Activated naive CD8-positive, alpha-beta T cell treated with anti-CD3 and anti-CD28 coated beads, Interleukin-2, amount 50 U/mL, for 16 hours (primary cell): ENCODE data around the gene PRDM15.
"Not testable (repeated sequence)": the region's sequence is repeated elsewhere in the genome, so short reads cannot be mapped to it uniquely, and the experiment has no call there.

Experiments used
- DNase-seq: peaks from one replicate; pipeline ENCODE4 v3.0.0-alpha.2; 2020; ENCODE audit warnings: low read depth, low spot score

The PRDM15 gene

DNA sequence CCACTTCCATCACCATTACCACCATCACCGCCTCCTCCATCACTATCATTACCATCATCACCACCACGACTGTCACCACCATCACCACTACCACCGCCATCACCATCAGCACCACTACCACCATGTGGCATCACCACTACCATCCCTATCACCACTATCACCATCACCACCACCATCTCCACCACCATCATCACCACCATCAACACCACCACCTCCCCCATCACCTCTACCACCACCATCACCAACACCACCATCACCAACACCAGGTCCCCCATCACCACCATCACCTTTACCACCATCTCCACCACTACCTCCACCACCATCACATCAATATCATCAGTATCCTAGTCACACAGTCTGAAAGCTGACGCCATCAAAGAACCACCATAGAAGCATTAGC is 72.4 kb downstream of the PRDM15 start:
- no peak for DNase-seq

GRCh38 chr21:41805643-41806042 is 73.5 kb downstream of the PRDM15 start:
- no peak for DNase-seq

DNA sequence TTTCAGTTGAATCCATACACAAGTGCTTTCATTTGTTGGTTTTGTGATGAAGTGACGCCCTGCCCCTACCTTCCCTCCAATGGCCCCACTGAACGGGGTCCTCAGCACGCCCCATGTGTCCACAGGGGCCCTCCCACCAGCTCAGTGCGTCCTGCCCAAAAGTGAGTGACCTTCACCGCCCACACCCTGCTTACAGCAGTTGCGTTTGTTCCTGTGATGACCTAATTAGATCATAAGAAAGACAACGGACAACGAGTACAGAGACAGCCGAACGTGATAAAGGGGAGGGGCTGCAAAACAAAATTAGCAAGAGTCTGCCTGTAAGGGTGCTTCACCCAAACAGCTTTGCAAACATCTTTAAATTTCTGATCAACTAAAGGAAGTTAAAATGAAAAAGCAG is 74.1 kb downstream of the PRDM15 start:
- DNase-seq = no peak

DNA sequence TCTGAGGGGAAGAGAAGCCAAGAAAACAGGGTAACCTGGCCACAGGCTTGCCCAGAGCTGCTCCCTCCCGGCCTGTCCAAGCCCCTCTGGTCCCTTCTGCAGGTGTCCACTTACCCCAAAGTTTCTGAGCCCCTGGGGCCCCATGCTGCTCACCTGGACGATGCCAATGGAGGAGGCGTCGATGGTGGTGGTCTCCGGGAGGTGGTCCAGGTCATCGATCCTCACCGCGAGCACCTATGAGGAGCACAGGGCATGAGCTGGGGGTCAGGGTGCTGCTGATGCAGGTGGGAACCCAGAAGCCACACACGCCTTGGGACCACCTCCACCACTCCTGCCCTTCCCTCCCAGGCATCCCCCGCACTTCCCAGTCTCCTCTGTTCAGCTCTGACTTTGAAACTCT is 74.8 kb downstream of the PRDM15 start:
- DNase-seq = no peak

GRCh38 chr21:41803316-41803715 is 75.8 kb downstream of the PRDM15 start:
- no peak for DNase-seq

DNA sequence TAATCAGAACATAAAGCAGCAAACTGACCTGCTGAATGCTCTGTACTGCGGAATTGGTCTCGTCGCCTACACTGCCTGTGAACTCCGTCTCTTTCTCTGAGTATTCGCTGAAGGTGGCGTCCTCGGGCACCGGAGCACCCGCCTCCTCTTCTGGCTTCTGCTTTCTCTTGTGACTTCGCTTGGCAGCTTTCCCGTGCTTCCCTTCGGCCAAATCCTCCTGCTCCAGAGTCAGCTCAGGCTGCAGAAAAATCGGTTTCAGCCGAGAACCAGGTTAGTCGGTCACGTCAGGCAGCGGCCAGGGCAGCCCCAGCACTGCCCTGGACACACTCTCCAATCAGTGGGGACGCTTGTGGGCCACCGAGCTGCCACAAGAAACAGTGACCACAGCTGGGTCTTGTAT is 76.5 kb downstream of the PRDM15 start:
- DNase-seq = no peak

DNA sequence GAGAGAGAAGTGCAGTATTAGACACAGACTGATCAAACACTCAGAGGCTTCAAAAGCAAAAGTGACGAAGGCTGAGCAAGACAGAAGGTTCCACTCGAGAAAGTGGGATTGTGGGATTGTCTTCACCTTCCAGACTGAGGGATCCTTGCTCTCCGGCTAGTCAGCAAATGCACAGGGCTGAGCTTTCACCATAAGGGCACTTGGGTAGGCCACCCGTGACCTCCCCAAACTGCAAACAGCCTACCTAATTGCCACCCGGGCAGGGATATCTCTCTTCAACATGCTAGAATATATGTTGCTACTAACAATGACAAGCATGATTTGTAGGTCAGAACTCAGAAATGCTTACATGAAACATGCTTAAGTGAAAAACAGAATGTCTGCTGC is 77.0 kb downstream of the PRDM15 start:
- DNase-seq = no peak

DNA sequence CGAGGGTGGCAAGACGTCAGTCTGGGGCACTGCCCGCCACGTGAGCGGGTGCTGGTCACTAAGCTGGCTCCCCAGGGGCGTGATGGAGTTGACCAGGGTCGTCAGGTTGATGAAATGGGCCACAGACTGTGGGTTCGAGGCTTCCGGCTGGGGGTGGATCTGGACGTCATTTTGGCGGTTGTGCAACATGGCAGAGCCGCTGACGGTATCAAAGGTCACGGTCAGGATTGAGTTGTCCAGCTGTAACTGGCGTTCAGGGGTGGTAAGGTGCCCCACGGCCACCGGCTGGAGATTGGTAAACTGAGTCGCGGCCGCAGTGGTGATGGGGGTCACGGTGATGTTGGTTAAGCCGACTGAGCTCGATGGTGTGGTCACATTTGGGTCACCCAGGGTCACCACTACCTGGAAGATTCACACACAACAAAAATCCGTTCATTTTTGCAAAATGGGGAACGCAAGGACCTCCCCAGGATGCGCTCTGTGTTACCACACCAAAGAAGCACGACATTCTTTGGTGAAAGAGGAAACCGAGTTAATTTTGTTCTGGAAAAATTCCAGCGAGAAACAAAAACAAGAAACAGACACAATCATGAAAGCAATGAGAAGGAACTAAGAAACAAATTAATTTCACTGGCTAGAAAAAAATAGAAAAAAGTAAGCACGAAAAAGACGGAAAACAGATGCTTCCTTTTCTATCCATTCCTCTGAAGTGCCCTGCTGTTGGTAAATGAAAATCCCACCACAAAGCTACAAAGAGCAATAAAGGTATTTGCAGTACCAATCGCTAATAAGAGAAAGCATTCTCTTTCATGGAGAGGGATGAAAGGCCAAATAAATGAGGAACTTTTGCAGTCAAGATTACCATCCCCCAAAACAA is 77.6 kb downstream of the PRDM15 start:
- DNase-seq = no peak

DNA sequence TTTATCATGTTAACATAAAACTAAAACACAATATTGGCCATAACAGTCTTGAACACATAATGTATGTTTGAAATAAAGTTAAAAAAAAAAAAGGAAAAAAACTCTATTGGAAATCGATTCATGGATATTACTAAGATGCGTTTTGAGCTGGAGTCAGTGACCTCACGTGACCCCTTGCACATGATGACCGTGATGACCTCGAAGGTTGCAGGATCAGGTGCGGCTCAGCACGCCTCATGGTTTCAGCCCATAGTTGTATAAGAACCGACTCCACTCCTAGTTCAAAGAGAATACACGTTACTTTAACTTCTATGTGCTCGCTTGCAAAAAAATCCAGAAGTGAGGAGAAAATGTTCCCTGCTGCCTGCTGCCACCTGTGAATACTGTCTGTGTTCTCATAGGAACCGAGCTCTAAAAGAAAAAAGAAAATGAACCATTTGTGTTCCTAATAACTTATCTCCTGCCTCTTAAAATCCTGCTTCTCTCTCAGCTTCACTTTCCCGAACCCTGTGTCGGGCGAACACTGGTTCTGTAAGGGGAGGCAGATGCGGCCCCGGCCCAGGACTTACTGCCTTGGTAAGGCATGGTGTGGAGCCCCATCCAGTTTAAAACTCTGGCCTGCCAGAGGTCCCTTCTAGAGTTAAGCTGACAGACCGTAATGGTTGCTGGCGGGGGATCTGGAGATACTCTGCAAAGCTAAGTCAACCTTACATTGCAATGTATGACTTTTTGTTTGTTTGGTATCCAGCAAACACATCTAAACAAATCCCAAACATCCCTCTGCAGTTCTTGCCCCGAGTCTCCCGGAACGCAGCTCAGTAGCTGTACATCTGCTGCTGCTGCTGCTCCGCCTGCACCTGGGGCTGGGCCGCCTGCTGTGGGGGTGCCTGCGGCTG is 78.5 kb downstream of the PRDM15 start:
- no peak for DNase-seq

GRCh38 chr21:41799763-41800162 is 79.4 kb downstream of the PRDM15 start:
- no peak for DNase-seq

DNA sequence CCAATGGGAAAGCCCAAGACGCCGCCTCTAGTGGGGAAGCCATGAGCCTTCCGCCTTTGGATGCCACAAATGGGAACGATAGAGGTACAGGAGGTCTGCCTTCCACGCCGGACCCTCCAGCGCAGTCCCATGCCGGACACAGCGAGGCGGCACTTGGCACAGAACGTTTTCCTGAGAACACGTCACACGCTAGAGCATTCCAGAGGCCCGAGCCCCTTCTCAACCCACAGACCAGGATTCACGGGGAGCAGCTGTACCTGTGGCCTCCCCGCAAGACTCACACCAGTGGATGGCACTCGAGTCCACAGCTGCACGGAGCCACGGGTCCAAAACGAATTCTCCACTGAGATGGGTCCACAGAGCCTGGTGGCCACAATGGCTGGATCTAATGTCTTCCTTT is 80.8 kb downstream of the PRDM15 start:
- DNase-seq = no peak

GRCh38 chr21:41796476-41797080 is 82.6 kb downstream of the PRDM15 start:
- DNase-seq = no peak

GRCh38 chr21:41795726-41796125 is 83.4 kb downstream of the PRDM15 start:
- no peak for DNase-seq

- DNase-seq = no peak
Observed at GRCh38 chr21:41794600-41794999, 84.5 kb downstream of the PRDM15 start.

- DNase-seq = no peak
Observed at GRCh38 chr21:41792711-41793110, 86.4 kb downstream of the PRDM15 start.

DNA sequence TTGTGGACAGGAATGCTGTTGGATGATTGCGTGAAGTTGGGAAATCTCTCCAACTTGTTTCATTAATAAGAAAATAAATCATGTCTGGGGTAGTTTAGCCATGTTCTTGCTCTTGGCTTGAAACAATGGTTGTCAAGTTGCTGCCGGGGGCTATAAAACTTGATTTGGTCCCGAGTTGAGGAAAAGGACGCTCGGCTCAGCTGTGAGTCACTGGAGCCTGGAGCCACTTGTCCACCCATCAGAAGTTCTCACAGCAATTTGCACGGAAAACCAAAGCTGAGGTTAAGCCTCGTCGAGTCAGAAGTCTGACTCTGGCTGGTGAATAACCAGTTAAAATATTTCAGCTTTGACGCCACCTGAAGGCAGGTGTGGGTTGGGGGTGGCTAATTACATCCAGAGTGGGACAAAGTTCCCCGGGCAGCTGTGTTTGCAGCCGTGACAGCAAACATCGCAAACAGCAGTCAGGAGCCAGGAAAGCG is 92.6 kb downstream of the PRDM15 start:
- DNase-seq = no peak

DNA sequence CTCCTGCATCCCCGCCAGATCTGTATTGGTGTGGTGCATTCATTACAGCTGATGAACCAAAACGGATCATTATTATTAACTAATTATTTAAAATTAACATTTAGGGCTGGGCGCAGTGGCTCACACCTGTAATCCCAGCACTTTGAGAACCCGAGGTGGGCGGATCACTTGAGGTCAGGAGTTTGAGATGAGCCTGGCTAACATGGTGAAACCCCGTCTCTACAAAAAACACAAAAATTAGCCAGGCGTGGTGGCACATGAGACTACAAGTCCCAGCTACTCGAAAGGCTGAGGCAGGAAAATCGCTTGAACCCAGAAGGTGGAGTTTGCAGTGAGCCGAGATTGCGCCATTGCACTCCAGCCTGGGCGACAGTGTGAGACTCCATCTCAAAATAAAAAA is 93.9 kb downstream of the PRDM15 start:
- DNase-seq = not testable (repeated sequence)

DNA sequence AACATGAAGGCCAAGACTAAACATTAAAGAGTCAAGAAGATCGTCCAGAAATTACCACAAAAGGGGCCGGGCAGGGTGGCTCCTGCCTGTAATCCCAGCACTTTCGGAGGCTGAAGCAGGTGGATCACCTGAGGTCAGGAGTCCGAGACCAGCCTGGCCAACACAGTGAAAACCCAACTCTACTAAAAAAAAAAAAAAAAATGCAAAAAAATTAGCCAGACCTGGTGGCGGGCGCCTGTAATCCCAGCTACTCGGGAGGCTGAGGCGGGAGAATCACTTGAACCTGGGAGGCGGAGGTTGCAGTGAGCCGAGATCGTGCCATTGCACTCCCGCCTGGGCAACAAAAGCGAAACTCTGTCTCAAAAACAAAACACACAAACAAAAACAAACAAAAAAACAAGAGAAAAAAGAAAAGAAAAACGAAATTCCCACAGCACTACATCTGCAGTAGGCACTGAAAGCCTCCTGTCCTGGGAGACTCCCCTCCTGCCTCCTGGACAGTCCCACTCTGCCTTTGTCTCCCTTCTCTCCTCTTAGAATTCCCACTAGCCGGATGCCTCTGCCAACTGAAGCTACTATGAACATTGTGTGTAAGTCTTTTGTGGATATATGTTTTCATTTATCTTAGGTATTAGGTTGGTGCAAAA is 94.6 kb downstream of the PRDM15 start:
- DNase-seq = no peak

GRCh38 chr21:41783476-41784180 is 95.5 kb downstream of the PRDM15 start:
- DNase-seq = no peak

DNA sequence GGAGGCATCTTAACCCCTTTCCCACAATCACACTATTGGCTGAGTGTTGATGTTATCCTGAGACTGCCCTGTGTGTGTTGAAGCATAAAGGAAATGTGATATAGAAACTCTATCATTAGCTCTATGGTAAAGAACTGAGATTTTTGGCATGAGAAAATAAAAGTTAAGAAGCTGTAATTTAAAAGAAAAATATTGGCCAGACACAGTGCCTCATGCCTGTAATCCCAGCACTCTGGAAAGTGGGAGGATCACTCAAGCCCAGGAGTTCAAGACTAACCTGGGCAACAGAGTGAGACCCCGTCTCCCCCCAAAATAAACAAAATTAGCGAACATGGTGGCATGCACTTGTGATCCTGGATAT is 98.1 kb downstream of the PRDM15 start:
- no peak for DNase-seq
